HG03196 (cell line): ENCODE measurements around the gene SORCS2.
A peak's percentile ranks its signal among the peaks of the same experiment; 100 is the strongest.

ENCODE experiments used
- ATAC-seq: cut with Tn5 transposase; IDR thresholded peaks from one replicate; pipeline ENCODE4 v1.9.1; 2021; ENCODE audit not compliant: unreplicated experiment

Gene SORCS2

DNA sequence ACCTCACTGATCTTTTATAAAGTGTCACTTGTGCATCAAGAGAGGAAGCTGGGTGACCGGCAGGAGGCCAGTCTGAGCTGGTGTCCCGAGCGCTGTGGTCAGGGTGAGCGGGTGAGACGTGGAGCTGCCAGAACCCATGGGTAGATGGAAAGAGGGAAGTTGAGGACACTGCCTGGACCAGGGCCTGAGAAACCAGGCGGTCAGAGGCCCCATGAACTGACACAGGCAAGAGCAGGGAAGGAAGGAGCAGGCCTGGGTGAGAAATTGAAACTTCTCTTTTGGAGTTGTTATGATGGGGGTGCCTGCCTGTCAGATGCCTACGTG, 554.7 kb downstream of the SORCS2 start:
- ATAC-seq, result no peak

DNA sequence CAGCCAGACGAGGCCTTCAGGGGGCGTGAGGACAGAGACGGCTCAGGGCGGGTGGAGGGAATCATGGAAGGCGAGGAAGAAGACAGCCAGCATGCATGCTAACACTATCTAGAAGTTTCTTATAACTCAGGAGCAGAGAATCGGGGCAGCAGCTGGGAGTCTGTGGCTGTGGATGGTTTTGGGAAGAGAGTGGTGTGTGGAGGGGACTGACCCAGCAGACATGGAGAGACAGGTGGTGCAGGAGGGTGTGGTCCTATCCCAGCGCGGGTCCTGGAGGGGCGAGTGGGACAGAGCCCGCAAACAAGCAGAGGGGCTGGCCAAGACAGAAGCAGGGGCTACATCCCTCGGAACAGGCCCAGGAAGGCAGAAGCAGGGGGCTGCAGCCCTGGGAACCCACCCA, 555.2 kb downstream of the SORCS2 start:
- ATAC-seq, result no peak

DNA sequence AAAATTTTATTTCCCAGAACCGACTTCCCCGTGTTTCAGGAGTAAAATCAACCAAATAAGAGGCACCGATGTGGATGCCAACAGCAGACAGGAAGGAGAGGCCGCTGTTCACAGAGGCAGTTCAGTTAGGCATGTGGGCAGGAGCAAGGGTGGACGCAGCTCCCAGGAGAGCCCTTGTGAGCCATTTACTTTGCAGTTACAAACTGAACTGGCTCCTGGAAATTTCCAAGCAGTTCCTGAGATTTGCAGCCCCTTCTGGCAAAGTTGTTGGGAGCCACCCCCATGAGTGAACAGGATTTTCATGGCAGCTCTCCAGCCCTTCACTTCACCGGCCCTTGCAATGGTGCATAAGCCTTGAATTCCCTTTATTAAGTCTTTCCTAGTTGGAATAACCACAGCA, 558.2 kb downstream of the SORCS2 start:
- ATAC-seq, result no peak

DNA sequence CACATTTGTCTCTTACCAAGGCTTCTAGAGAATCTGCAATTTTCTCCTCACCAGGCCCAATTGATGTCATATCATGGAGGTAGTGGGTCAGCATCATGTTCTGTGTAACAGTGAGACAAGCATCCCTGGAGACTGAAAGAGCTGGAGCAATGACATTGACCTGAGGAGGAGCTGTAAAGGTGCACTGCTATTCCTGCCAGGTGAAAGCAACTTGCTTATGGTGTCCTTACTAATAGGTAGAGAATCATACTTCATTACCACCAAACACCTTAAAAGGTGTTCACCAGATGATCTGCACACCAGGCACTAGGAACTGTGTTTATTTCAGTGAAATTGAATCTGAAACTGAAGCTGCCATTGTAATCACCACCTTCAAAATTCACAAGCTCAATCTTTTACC, 558.6 kb downstream of the SORCS2 start:
- no peak for ATAC-seq

DNA sequence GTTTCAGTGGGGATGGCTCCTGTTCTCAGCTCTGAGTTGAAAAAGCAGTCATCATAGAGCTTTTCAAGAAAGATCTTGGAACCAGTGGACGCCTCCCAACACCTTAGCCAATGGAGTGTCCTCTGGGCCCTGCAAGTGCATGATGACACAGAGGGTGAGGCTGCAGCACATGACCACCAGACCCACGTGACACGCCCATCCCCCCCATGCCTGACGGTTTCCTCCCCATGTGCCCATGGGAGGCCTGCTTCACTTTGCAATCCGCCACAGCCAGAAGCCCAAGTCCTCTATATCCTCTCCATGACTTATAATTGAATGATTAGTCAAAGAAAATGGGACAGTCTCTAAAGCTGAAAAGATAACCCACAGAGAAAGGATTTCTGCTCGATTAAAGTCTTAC, 560.3 kb downstream of the SORCS2 start:
- no peak for ATAC-seq

DNA sequence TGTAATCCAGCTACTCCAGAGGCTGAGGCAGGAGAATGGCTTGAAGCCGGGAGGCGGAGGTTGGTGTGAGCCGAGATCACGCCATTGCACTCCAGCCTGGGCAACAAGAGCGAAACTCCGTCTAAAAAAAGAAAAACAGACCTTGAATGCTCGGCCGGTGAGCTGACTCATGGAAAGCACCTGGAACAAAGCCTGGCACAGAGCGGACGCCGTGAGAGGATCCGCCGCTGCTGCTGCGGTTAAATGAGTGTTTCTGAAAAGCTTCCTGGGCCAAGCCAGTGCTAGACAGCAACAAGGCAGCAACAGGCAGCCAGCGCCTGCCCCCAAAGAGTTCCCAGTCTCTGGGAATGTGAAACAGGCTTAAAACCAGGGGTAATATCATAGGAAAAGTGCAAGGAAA, 560.9 kb downstream of the SORCS2 start:
- no peak for ATAC-seq

DNA sequence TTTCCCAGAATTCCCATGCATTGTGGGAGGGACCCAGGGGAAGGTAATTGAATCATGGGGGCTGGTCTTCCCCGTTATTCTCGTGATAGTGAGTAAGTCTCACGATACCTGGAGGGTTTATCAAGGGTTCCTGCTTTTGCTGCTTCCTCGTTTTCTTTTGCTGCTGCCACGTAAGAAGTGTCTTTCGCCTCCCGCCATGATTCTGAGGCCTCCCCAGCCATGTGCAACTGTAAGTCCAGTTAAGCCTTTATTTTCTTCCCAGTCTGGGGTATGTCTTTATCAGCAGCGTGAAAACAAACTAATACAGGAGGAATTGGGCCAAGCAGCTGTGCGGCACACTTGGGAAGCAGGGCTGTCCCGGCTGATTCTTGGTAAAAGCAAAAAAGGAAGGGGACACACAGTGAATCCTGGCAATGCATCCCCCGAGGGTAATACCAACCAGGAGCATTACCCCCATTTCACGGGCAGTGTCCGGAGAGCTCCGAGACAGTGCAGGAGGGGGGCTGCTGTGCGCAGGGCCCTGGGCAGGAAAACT, 561.7 kb downstream of the SORCS2 start:
- ATAC-seq, result no peak

DNA sequence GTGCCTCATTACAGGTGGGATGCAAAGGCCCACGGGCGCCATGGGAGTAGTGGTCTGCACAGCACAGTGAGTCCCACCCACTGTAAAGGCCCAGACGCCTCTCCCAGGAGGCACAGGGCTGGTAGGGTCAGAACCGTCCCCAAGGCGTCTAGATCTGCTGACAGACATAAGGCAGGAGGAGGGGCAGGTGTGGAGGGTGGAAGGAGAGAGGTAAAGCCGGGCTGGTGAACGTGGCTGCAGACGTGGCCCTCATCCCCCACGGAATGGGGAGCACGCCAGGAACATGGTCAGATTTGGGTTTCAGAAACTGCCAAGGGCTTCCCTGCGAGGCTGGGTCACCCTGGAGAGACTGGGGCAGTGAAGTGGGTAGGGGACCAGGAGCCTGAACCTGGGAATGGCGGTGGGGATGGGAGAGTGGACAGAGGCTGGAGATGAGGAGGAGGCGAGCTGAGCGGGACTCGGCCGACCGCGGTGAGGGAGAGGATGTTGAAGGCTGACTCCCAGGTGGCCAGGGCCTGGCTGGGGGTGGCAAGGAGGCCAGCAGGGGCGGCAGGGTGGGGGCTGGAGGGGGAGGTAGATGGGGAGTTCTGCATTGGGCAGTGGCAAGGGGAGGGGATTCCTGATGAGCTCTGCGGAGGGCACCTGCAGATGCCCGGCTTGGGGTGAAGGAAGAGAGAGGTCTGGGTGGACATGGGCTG, 562.4 kb downstream of the SORCS2 start:
- no peak for ATAC-seq

DNA sequence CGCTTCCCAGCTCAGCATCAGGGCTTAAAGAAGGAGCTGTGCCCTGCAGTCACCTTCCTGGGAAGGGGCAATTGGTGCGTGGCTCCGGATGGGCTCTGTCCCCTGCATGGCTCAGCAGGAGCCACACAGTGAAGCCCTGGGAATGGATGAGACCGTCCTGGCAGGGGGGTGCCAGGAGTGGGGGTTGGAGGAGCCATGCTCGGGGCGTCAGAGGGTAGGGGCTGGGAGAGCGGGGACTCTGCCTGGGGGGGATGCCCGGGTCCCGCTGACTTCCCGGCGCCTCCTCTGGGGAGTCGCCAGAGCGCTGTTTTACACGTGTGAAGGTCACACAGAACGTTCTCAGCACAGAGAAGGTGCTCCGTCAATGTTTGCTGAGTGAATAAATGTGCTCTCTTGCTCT, 563.2 kb downstream of the SORCS2 start:
- no peak for ATAC-seq

DNA sequence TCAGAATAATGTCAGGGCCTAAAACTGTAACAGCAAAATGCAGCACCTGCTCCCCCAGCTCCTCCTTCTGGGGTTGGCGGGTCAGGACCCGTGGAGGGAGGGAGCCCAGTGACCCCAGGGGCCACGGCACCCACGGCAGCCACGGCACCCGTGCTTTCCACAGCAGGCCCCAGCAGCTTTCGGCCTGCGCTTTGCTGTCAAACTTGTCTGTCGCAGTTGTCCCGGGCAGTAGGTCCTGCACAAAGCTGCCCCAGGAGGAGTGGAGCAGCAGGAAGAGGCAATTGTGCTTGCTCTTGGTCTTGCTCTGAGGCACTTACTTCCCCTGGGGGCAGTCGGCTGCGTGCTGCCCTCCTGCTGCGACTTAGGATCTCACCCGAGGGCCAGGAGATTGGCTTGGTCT, 563.7 kb downstream of the SORCS2 start:
- ATAC-seq, result no peak

DNA sequence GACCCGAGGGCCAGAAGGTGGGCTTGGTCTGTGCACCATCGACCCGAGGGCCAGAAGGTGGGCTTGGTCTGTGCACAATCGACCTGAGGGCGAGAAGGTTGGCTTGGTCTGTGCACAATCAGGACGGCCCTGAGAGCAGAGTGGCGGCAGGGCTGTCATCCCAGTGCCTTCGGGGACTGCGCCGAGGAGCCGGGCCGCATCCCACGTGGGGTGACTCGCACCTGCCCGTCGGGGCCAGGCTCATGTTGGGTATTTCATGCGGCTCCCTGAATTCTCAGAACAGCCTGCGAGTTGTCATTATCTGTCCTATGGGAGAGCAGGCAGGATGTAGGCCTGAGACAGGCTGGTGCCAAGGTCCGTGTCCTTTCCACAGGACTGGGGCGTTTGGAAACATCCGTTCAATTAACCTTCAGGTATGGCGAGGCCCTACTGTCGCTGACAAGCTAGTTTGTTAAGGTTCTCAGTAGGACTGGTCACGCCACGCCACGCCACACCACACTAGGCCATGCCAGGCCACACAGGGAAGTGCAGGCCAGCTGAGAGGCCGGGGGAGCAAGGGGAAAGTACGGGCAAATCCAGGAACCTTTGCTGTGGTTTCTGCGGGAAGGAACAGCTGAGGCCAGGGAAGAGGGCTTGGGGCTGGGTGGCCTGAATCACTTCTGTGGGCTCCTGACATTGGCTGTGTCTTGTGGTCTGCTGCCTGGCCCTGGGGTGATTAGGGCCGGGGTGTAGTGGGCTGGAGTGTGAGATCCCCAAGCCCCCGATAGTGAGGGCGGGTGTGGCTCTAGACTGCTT, 564.4 kb downstream of the SORCS2 start:
- no peak for ATAC-seq

DNA sequence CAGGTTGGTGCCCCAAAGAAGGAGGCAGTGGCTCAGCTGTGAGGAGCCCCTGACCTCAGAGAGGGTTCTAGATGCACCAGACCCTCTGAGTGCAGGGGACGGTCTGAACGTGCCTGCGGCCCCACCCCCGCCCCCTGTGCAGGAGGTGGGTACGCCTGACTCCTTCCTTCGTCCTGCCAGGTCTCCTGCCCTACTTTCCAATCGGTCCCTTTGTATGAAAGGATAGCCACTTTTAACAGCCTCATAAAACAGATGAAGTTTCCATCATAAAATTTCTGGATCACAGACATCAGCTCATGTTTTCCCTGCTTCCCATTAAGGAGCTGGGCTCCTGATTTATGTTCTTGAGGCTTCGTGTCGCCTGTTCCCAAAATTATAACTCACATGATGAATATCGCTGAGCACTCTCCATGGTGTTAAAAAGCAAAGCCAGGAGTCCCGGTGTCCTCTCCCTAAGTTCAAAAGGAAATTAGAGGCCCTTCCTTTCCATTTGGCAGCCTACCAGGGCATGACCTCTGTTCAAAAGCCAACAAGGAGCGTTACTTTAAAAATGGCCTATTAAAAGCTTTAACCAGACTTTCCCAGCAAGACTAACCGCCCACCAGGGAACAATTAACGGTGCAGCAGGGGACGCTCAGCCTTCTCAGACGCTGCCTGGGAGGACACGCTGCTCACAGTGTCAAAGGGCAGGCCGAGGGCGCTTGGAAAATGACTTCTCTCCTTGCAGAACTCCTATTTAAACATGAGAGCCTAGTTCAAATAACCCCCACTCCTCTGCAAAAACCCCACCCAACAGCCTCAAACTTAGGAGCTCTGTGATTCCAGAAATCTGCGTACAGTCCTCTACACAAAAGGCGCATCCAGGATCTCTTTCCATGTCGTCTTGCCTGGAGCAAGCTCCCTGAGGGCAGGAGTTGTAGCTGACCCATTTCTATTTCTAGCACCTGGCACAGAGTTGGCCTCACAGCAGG, 565.4 kb downstream of the SORCS2 start:
- ATAC-seq, result no peak

DNA sequence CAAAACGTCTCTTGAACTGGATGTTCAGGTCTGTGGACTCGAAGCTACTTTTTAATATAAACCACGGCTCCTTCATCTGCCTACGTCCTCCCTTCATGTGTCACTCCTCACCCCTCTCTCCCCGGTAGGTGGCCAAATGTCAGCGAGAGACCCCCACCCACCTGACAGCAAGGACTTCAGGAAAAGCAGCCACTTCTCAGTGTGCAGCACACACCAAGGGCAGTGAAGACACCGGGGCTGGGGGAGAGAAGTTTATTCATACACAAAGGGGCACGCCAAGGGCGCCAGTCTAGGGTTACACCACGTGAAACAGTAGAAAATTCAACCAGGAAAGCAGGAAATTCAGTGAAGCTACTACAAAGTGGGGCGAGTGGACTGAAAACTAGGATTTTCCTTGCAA, 566.1 kb downstream of the SORCS2 start:
- no peak for ATAC-seq

DNA sequence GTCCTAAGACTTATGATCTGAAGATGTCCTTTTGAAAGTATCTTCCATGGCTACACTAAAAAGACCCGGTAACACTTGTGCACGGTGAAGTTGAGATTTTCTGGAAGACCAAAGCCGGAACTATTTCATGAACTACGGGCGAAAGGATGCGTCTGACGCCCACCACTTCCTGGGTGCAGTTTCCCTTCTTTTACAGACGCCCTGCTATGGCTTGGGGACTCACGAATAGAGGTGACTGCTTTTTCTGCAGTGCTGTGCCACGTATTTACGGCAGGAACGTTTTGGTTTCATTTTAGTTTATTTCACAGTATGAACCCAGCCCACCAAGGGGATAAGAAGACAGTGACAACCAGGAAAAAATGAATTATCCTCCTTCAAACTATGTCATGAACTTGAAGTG, 566.9 kb downstream of the SORCS2 start:
- ATAC-seq, result no peak

DNA sequence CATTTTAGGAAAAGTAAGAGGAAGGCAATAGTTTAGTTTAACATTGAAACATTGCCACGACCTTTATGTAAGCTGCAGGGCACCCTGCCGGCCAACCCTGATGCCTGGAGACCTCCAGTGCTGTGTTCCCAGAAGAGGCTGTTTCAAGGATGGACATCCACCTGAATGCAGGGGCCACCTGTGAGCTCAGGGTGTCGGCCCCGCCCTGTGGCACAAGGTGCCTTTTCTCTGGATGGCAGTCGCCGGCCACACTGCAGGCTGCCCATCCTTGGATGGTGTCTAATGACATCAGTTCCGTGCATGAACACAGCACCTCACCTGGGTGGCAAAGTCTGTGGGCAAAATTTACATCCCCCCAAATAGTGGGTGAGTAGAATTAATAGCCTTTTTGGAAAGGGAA, 567.3 kb downstream of the SORCS2 start:
- no peak for ATAC-seq

DNA sequence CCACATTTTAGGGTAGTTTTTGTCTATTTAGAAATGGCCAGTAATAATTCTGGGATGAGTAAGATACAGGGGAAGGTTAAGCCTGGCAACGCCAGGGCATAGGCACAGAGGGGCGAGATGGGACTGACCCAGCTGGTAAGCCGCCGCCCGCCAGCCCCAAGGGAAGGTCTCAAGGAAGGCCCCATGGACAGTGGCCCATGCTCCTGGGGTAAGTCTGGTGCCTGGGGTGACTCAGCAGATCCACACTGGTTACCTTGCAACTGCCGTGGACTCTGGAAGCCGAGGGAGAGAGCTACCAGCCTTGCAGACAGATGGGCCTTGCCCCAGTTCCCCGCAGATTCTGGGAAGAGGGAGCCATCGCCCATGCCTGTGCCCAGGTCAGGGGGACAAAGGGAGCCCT, 567.9 kb downstream of the SORCS2 start:
- ATAC-seq, result no peak

DNA sequence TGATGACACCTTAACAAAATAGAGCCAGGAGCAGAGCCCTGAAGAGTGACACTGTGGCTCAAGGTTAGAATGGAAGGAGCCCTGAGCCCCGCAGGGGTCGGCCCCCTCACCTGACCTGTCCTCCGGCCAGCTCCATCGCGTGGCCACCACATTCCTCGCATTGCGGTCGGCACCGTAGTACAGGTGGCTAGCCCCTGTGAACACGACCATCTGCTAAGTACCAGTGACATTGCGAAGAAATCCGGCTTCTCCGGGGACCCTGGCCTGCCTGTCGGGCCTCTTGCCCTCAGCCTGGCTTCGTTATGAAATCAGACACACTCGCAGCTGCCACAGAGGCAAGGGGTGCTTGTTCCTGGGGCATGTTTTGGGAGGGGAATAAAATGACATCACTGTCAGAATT, 568.4 kb downstream of the SORCS2 start:
- ATAC-seq, result no peak

DNA sequence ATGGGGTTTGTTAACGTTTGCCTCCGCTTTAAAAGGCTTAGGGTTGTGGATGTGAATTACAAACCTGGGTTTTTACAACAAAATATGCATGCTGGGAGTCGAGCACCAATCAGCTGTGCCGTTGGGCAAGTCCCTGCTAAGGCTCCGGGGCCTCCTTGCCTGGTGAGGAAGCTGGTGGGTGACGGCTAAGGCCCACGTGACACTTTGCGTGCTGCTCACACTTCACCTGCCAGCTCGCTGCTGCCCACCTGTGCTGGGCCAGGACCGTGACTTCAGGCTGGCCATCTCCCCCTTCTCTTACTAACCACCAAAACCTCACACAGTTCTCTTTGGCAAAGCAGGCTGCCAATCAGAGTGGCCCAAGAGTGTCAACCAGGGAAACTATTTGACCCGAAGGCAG, 569.0 kb downstream of the SORCS2 start:
- no peak for ATAC-seq

DNA sequence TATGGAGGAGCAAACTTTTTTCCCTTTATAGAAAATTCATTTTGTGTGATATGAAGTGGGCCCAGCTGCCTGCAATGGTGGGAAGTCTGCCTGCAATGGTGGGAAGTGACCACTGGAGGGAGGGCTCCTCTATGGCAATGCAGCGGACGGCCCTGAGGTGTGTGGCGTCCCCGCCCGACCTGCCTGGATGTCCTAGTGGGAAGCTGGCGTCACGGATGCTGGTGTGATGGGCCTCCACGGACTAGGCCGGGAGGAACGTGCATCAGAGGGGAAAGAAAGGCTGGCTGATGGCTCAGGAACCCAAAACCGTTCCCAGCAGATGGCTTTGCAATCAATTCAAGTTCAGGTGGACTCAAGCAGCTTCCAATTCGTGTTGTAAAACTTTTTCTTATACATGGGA, 569.4 kb downstream of the SORCS2 start:
- ATAC-seq, result peak; percentile 77

DNA sequence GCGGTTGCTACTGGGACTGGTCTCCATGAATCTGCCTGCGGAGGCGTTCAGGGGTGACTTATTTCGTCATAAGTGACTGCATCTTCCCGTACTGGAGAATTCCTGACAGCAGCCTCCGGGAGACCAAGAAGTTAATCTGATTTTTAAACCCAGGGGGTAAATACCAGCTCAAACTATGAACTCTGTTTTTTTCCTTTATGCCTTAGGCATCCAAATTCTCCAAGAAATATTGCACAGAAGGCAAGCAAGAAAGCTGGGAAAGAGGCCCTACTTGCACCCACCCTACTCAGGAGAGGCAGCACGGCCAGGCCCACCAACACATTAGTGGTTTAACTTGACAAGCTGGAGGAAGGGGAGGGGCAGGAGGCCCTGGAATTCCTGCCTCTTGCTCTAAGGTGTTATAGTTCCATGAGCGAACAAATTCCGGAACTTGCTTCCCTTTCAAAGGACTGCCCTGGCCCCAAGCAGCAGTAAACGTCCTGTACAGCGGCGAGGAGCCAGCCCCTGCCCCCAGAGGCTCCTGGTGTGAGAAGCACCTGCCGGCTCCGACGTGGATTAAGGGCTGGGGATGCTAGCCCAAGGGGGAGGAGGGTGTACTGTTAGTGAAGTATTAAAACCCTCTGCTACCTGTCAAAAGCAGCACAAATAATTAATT, 570.2 kb downstream of the SORCS2 start:
- no peak for ATAC-seq

DNA sequence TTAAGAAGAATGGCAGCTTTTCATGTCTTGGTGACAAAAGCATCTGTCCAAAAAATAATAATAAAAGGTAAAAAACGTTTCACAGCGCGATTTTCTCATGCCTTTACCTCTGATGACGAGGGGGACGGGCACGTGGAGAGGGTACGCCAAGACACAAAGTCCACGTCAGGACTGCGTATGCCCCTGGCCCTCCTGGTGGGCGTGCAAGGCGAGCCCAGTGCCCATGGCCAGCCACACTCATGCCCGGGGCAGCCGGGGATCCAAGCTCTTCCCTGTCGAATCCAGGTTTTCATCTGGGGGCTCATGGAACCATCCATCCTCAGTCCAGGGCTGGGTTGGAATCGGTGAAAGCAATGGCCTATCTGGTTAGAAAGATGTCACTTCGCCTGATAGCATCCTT, 570.8 kb downstream of the SORCS2 start:
- ATAC-seq, result no peak
